ENCODE measurements around the gene GRK6.
"Not testable (repeated sequence)": the region's sequence is repeated elsewhere in the genome, so short reads cannot be mapped to it uniquely, and the experiment has no call there.

Gene GRK6

DNA sequence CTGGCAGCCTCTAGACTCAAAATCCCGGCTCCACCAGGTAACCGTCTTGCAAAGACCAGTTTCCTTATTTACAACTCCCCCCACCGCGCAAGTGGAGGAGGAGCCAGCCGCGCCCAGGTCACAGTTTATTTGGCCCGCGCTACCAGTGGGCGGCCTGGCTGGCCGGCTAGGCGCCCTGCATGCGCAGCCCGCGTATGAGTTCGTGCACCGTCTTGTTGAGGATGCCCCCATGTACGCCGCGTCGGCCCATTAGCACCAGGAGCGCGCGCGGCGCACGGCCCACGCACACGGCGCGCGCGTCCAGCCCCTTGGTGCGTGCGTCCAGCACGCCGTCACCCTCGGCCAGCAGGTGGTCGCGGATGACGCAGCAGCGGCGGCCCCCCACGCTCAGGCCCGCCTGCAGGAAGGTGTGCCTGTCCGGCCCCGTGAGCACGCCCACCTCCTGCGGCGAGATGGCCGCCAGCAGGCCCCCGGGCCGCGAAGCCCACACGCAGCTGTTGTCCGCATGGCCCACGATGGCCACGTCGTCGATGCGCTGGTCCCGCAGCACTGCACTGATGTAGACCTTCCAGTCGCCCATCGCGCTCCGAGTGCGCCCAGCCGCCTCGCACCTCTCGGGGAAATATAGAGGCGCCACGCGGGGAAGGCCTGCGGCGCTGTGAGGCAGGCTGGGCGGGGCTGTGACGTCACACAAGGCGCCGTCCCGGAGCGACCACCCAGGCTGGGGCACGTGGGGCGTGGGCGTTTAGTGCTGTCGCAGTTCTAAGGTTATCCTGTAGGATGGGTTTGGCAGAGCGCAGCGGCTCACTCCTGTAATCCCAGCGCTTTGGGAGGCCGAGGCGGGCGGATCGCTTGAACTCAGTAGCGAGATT lies 26.2 kb upstream of the GRK6 start, which contains the start of gene PFN3:
PFN3 (minus strand) TSS at position 665 of the 872 bp plus-strand sequence; CDS start at position 580, 85 bp downstream.
- no peak for DNase-seq

DNA sequence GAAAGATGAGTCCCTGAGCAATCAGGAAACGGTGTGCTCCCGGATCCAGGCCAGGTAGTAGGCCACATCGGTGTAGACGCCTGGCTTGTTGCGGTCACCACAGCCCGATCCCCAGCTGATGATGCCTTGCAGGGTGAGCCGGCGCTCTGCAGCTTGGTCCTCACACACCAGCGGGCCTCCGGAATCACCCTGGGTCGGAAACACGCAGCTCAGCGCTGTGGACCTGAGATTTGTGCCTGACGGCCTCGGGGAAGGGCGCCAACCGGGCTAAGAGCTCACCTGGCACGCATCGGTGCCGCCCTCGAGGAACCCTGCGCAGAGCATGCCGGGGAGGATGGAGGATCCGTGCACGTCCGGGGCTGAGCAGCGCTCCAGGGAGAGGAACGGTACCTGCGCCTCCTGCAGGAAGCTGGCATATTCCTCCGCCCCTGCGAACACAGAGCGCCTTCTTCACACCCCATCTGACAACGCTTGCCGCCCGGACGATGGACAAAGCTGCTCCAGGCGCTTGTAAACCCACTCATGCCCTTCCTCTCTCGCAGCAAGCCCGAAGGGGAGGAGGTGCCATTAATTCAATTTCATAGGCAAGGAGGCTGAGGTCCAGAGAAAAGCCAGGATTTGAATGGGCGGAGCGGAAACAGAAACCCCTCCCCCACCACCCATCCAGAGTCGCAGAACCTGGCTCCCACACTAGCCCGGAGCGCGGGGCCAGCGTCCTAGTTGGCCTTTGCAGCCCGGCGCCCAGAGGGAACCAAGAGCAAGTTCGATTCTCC lies 24.0 kb upstream of the GRK6 start:
- DNase-seq = peak in 3 of 4 experiments; percentile 54 to 68 (median 55)

DNA sequence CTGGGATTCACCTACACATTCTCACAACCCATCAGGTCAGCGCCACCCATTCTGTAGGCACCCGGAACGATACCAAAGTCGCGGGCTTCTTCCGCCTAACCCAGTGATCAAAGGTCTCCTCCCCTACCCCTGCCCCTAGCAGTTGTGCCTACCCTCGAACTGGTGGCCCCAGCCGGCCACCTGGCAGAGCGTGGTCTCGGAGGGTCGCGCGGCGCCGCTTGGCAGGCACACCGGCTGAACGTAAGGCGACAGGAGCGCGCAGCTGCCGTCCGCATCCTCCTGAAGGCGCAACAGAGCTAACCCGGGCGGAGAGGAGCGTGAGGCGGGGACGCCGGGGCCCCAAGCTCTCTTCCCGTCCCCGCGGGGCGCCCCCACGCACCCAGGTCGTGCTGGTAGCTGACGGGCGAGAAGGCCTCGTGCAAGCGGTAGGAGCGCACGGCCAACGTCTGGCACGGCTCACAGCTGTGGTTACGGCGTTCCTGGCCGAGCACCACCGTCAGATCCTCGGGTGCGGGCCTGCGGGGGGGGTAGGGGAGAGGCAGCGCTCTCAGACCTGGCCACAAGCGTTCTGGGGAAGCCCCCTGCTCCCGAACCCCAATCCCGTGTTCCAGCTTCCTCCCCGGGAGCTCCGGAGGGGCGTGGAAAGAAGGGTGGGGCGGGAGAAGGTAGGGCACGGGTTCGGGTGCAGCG lies 23.2 kb upstream of the GRK6 start:
- DNase-seq = peak in 1 of 4 experiments; percentile 46

DNA sequence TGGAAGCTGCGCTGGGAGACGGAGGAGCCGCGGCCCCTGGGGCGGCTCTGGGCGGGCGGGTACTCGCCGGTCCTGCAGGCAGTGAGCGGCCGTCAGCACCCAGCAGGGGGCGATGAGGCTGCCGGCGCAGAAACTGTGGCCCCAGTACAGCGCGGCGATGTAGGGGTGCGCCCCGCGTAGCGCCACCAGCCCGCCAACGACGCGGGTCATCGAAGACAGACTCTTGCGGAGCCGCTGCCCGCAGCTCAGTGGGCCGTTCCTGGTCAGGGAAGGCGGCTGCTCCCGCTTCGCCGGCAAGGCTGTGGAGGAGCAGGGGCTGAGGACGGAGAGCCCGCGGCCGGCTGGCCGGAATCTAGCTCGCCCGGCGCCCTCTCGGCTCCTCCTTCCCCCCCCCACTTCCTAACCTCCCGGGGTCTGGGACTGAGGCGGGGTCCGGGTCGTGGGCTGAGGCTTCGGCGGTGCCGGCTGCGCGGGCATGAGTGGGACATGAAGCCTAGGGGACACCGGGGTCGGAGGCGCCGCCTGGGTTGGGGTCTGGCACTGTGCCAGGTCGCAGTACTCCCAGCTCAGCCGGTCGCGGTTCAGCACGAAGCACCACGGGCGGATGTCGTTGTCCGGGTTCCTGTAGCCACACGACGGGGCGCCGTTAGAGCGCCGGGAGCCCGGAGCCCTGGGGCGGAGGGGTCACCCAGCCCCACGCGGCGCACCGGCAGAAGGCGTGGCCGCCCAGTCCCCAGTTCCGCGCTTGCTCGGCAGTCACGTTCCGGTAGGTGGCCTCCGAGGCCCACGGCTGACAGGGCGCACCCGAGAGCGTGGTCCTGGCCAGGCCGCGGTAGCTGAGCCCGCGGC lies 22.5 kb upstream of the GRK6 start:
- DNase-seq = peak; percentile 86 to 93 (median 91)

DNA sequence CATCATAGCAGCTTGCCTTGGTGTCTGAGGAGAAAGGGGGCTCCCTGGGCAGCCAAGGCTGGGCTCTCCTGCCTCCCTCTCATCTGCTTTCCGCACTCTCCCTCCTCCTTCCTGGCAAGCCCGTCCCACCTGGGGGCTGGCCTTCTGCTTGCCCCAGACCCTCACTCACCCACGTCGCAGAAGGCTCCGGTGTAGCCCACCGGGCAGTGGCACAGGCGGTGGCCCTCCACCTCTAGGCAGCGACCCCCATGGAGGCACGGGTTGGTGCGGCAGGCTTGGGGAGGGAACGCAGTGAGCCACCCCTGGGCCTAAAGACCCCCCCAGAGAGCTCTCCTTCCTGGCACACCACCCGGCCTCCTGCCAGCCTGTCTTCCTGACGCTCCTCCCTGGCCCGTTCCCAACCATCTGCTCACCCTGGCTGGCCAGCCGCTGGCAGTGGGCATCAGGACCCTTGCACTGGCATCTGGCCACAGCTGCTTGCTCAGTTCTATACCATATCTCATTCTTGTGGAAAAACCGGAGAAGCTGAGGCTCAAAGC lies 21.8 kb upstream of the GRK6 start:
- DNase-seq = no peak

DNA sequence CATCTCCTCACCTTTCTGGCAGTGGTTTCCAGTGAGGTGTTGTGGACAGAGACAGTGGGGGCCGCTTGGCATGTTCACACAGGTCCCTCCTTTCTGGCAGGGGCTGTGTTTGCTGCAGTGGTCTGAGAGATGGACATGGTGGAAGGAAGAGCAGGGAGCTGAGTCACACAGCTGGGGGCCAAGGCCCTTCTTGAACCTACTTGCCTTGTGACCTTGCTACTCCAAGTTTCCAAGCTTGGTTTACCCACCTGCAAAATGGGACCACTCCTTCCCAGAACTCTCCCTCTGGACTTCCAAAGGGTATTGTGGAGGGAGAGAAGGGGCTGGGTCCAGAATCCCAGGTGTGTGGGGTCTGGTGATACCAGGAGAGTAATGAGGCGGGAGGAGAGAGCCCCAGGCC lies 21.2 kb upstream of the GRK6 start:
- no peak for DNase-seq

DNA sequence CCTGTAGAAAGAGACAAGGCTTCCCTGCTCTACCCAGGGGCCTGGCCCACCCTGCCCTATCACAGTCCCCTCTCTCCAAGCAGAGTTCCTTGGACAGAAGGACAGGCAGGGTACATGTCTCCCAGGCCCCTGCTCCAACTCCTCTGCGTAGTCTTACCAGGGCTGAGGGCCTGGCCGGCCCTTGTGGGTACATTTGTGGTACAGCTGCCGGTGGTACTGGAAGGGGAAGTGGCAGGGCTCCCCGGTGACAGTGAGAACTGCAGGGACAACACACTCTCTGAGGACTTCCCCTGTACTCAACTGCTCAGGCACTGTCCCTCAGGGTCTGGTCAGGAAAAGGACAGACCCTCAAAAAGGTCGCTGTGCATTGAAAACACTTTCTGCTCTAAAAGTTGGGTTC lies 20.7 kb upstream of the GRK6 start:
- peak; percentile 70 to 88 (median 85) for DNase-seq

DNA sequence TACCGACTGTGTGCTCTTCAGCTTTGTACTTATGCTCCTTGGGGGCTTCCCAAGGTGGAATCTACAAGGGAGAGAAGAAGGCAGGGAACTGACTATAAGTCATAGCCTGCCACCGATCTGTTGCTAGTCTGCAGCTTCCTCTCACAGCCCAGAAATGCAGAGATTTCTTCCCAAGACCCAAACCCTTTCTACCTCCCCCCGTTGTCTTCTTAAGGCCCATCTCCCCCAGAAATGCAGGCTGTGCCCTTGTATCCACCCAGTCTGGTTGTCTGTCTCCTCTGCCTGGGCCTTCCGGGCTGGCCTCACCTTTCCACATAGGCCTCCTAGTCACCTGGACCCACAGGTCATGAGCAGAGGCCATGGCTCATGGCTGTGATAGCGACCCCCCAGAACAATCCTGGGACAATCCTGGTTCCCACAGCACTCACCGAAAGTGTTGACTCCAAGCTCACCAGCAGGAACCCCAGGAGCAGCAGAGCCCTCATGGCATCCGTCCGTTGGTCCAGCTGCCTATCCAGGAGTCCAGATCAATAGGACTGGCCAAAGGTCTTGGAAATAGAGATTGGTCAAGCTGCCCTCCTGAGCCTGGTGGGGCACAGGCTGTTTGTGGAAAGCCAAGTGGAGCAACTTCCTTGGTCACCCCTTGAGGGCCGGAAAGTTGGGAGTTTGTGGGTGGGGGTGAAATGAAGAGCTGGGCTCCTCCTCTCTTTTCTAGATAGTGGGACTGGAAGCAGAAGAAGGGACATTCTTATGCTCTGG lies 17.3 kb upstream of the GRK6 start, which contains the start of gene F12:
F12 (minus strand) TSS at position 522 of the 759 bp plus-strand sequence; CDS start at position 485, 37 bp downstream.
- no peak for DNase-seq

DNA sequence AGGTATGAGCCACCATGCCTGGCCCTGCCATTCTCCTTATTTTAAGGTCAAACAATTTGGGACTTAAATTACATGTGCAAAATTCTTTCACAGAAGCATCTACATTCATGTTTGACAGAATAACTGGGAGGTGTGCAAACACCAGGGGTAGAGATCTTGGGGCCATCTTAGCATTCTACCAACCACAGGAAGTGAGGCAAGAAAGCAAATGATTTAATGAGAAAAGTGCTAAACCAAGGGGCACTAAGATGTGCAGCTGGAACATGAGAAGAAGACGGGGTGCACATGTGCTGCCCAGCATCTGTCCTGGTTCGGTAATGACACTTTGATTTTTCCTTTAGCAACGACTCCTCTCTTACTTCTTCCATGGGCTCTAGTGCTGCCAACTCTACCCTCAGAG lies 15.9 kb upstream of the GRK6 start:
- DNase-seq = no peak

DNA sequence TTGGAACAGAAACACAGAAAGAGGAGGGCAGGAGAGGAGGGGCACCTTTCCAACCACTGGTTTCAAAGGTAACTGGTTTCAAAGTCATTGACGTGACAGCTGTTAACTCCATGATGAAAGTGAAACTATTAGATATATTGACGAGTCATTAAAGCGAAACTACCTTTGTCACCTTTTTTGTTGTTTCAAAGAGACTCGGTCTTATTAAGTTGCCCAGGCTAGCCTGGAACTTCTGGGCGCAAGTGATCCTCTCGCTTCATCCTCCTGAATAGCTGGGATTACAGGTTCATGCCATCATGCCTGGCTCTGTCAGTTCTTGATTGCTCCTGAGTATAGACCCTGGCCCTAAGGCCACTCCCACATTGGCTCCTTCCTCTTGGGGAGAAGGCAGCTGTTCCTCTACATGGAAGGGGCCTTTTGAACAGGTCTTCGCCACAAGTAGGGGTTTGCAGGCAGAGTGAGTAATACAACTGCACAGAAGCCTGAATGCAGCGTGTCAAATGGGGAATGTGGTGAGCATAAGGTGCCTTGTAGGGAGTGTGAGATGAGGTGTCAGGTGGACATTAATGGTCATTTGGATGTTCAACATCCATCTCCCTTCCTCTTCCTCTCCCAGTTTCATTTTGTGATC lies 13.8 kb upstream of the GRK6 start:
- no peak for DNase-seq

DNA sequence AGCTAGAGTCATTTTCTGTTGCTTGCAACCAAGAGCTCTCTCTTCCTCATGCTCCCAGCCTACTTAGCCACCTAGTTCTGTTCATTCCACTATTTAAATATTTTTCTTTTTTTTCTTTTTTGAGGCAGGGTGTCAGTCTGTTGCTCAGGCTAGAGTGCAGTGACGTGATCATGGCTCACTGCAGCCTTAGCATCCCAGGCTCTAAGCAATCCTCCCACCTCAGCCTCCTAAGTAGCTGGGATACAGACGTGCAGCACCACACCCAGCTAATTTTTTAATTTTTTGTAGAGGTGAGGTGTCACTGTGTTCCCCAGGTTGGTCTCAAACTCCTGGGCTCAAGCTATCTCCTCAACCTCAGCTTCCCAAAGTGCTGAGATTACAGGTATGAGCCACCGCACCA lies 12.0 kb upstream of the GRK6 start:
- no peak for DNase-seq

DNA sequence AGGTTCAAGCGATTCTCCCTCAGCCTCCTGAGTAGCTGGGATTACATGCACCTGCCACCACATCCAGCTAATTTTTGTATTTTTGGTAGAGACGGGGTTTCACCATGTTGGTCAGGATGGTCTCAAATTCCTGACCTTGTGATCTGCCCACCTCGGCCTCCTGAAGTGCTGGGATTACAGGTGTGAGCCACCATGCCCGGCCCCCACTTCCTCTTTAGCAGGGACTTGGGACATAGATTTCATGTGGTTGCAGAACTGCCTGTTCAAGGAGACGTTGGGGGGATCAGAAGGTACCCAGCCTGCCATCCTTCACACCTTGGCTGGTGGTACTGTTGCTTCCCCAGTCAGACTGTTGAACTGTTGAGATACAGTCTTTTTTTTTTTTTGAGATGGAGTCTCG lies 9.4 kb upstream of the GRK6 start:
- DNase-seq = not testable (repeated sequence)

DNA sequence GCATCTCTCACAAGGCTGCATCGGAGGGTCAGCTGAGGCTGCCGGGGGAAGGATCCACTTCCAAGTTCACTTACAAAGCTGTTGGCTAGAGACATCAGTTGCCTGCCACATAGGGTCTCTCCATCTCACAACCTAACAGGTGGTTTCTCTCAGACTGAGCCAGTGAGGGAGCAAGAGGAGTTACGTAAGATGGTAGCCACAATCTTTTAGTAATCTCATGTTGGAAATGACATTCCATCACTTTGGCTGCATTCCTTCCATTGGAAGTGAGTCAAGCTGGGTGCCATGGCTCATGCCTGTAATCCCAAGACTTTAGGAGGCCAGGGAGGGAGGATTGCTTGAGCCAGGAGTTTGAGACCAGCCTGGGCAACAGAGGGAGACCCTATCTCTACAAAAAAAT lies 7.4 kb upstream of the GRK6 start:
- DNase-seq = no peak

DNA sequence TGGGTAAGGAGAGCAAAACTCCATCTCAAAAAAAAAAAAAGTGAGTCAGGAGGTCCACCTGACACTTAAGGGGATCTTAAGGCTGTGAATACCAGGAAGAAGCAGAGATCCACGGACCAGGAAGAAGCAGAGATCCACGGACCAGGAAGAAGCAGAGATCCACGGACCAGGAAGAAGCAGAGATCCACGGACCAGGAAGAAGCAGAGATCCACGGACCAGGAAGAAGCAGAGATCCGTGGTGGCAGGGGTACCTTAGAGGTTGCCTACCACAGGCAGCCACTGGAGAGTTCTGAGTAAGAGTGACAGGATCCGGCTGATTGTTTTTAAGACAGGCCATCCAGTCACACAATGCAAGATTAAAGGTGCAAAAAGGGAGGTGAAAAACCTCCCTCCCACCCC lies 6.0 kb upstream of the GRK6 start:
- DNase-seq = not testable (repeated sequence)

DNA sequence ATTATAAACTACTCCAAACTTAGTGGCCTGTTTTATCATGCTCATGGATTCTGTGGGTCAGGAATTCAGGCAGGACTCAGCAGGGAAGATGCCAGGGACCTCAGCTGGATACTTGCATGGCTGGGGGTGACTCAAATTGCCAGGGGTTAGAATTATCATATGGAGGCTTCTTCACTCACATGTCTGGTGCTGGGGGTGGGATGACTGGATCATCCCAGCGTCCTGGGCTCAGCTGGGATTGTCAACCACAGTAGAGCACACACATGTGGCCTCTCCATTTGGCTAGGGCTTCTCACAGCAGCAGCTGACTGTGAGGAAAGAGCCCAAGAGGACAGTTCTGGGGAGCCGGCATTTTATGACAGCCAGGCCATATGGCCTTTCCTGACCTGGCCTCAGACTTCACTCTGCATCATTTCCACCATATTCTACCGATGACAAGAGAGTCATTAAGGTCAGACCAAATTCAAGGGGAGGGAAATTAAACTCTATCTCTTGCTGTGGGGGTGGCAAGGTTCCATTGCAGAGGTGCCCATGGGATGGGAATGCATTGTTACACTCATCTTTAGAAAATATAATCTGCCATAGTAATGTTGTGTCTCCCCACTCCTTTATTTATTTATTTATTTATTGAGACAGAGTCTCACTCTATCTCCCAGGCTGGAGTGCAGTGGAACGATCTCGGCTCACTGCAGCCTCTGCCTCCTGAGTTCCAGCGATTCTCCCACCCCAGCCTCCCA lies 5.2 kb upstream of the GRK6 start:
- peak in 1 of 4 experiments; percentile 35 for DNase-seq

DNA sequence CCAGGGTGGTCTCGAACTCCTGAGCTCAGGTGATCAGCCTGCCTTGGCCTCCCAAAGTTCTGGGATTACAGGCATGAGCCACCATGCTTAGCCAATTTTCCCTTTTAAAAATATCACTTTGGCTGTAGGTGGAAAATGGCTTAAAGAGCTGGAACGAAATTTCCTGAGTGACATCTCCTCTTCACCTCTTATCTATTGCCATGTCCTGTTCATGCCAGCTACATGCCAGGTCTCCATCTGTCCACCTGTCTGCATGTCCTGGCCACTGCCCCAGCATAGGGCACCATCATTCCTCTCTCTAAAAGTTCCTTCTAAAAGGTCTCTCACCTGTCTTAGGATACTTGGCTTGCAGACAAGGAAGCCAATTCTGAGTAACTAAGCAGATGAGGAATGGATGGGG lies 2.8 kb upstream of the GRK6 start:
- DNase-seq = no peak

DNA sequence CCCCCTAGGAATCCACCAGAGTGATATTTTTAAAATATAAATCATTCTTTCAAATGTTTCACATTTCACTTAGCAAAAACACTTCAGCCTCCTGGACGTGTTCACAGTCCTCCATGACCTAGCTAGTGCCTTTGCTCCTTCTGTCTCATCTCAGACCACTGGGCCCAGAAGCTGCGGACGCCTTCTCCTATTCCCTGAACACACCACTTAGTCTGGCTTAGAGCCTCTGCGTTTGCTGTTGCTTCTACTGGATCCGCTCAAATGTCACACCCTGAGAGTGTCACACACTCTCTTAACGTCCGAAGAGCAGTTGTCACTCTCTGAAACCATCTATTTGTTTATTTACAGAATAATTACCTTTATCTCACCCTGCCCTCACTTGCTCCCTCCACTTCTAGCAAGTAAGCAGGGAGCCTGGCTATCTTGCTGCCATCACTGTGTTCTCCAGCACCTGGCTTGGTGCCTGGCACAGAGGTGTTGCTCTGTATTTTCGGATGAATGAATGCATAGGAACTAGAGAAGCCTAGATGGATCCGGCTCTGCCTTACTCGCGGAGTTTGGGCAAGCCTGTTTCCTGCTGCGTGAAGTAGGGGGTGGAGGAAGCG lies 1.2 kb upstream of the GRK6 start:
- DNase-seq = no peak

DNA sequence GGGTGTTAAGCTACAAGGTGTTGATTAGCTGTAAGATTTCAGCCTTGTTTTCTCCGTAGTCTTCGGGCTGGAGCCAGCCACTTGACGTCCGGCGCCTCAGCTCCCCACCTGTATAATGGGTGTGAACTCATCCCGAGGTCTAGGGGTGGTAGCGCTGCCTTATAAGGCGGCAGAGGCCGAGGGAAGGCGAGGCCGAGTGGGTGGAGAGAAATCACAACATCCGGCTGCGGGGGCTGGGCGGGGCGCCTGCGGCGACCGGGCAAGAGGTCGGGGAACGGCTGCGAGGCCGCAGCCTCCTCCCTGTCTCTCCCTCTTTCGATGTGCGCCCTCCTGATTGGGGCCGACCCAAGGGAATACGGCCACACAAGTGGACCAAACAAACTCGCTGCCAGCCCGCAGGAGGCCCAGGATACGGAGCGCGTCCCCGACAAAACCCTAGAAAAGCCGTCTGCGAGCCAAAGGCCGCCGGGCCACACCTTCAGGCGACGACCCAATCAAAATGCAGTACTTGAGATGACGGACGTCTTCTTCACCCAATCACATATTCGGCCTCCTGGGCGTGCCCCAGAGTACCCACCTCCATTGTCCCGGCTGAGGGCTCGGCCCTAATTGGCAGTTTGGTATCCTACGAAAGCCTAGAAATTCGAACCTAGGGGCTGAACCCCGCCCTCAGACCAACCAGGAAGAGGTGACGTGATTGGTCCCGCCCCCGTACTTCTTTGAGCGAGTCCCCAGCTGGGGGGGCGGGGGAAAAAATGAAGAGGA lies 493 bp upstream of the GRK6 start:
- DNase-seq = peak; percentile 100
